IMR-90 (cell line): Measurements from ENCODE around the gene FXYD5. TPM values are rescaled to one million over a fixed set of nuclear protein-coding genes. Genes with fewer than 3 reads are reported as not detected.

Source experiments
- ATAC-seq: fragments of 200-7000 bp; cut with Tn5 transposase; 2 replicates; pipeline ENCODE4 v1.9.1; 2020; ENCODE audit warnings: low read depth, mild to moderate bottlenecking, moderate library complexity
- BruUV-seq: library from RNA; stranded (reverse); fragments of 400-500 nt; replicated peaks from 2 replicates; lab custom pipeline; 2021; lab: Mats Ljungman, UMichigan
- CTCF ChIA-PET: fragments of 300-600 bp; formaldehyde crosslinking; extraction: SDS; loops from one replicate; lab custom pipeline; 2021; ENCODE audit warnings: antibody characterized with exemption; lab: Yijun Ruan, JAX
- POLR2A ChIA-PET: fragments of 300-600 bp; sonication (Branson Sonifier 250); formaldehyde crosslinking; loops from one replicate; lab custom pipeline; 2022; ENCODE audit warnings: antibody characterized with exemption; ENCODE audit not compliant: unreplicated experiment; lab: Charles Lee
- DNase-seq: peaks from one replicate; pipeline ENCODE4 v3.0.0; 2013
- H2AFZ ChIP-seq: replicated peaks from 2 replicates; pipeline ENCODE3; 2013; ENCODE audit warnings: low read length, mild to moderate bottlenecking; ENCODE audit not compliant: poor library complexity
- H2AK5ac ChIP-seq: 2 replicates; pipeline ENCODE4 v1.6.1; 2013; ENCODE audit warnings: low read depth, low read length, inconsistent platforms
- H2AK9ac ChIP-seq: replicated peaks from 2 replicates; pipeline ENCODE3; 2013; ENCODE audit warnings: mild to moderate bottlenecking, low read depth, low read length, moderate library complexity; ENCODE audit not compliant: poor library complexity
- H2BK120ac ChIP-seq: 2 replicates; pipeline ENCODE4 v1.6.1; 2013; ENCODE audit warnings: low read depth, low read length, inconsistent platforms
- H2BK15ac ChIP-seq: 3 replicates; pipeline ENCODE4 v1.6.1; 2013; ENCODE audit warnings: low read depth, low read length, inconsistent platforms
- H2BK20ac ChIP-seq: 2 replicates; pipeline ENCODE4 v1.6.1; 2013; ENCODE audit warnings: low read depth, mild to moderate bottlenecking, inconsistent platforms, low read length, moderate library complexity
- H2BK5ac ChIP-seq: 2 replicates; pipeline ENCODE4 v1.6.1; 2013; ENCODE audit warnings: mild to moderate bottlenecking, low read depth, low read length, inconsistent platforms; ENCODE audit not compliant: poor library complexity, severe bottlenecking
- H3K14ac ChIP-seq: replicated peaks from 2 replicates; pipeline ENCODE4 v1.6.1; 2013; ENCODE audit warnings: low read depth, low read length, inconsistent platforms
- H3K18ac ChIP-seq: 2 replicates; pipeline ENCODE4 v1.6.1; 2013; ENCODE audit warnings: low read depth, low read length, control low read depth
- H3K23ac ChIP-seq: 2 replicates; pipeline ENCODE4 v1.6.1; 2013; ENCODE audit warnings: low read depth, low read length, inconsistent platforms
- H3K27ac ChIP-seq: 2 replicates; pipeline ENCODE4 v1.5.1; 2013; ENCODE audit warnings: mild to moderate bottlenecking, control low read depth, low read length; ENCODE audit not compliant: insufficient read depth
- H3K27me3 ChIP-seq: 2 replicates; pipeline ENCODE4 v1.6.1; 2013; ENCODE audit warnings: low read length; ENCODE audit not compliant: control insufficient read depth, insufficient read depth
- H3K36me3 ChIP-seq: 2 replicates; pipeline ENCODE4 v1.6.1; 2013; ENCODE audit warnings: low read length, mixed read lengths; ENCODE audit not compliant: control insufficient read depth, insufficient read depth
- H3K4ac ChIP-seq: 2 replicates; pipeline ENCODE4 v1.6.1; 2013; ENCODE audit warnings: low read depth, low read length, inconsistent platforms
- H3K4me1 ChIP-seq: 2 replicates; pipeline ENCODE4 v1.6.1; 2013; ENCODE audit warnings: low read length, mixed read lengths; ENCODE audit not compliant: control insufficient read depth, insufficient read depth
- H3K4me2 ChIP-seq: 2 replicates; pipeline ENCODE4 v1.6.1; 2013; ENCODE audit warnings: low read depth, mild to moderate bottlenecking, control low read depth, low read length, moderate library complexity
- H3K4me3 ChIP-seq: 2 replicates; pipeline ENCODE4 v1.5.1; 2013; ENCODE audit warnings: low read depth, mild to moderate bottlenecking, control low read depth, low read length, moderate library complexity; ENCODE audit not compliant: insufficient read depth
- H3K56ac ChIP-seq: 2 replicates; pipeline ENCODE4 v1.6.1; 2013; ENCODE audit warnings: low read length, inconsistent platforms; ENCODE audit not compliant: insufficient read depth; ENCODE audit errors: extremely low read depth
- H3K79me1 ChIP-seq, 2 experiments: 2 replicates each; pipeline ENCODE4 v1.6.1; 2013; ENCODE audit warnings: low read length in 2 of 2, inconsistent platforms in 1 of 2, low read depth in 1 of 2
- H3K9ac ChIP-seq: 2 replicates; pipeline ENCODE4 v1.6.1; 2013; ENCODE audit warnings: low read depth, low read length, control low read depth
- H3K9me1 ChIP-seq: 2 replicates; pipeline ENCODE4 v1.6.1; 2013; ENCODE audit warnings: low read length, inconsistent platforms; ENCODE audit not compliant: insufficient read depth
- H3K9me3 ChIP-seq: 2 replicates; pipeline ENCODE4 v1.6.1; 2013; ENCODE audit warnings: low read length; ENCODE audit not compliant: control insufficient read depth, insufficient read depth
- H4K20me1 ChIP-seq: 2 replicates; pipeline ENCODE4 v1.6.1; 2013; ENCODE audit warnings: low read length, inconsistent platforms; ENCODE audit not compliant: insufficient read depth
- H4K5ac ChIP-seq: 2 replicates; pipeline ENCODE4 v1.6.1; 2013; ENCODE audit warnings: mild to moderate bottlenecking, low read depth, low read length, control low read depth
- H4K8ac ChIP-seq, 2 experiments: 2 replicates each; pipeline ENCODE4 v1.6.1; 2013; ENCODE audit warnings: low read depth in 2 of 2, low read length in 2 of 2, control low read depth in 1 of 2, inconsistent platforms in 1 of 2
- H4K91ac ChIP-seq: 2 replicates; pipeline ENCODE4 v1.6.1; 2013; ENCODE audit warnings: low read depth, low read length, inconsistent platforms; ENCODE audit not compliant: insufficient read depth
- BHLHE40 ChIP-seq: fragments of 150-350 bp; IDR thresholded peaks from 2 replicates; pipeline ENCODE4 v1.6.1; 2016; ENCODE audit warnings: mild to moderate bottlenecking, low read depth, low read length
- CEBPB ChIP-seq: IDR thresholded peaks from 2 replicates; pipeline ENCODE4 v1.6.1; 2012; ENCODE audit warnings: low read depth, low read length, improper control_type of control experiment
- CHD1 ChIP-seq: IDR thresholded peaks from 2 replicates; pipeline ENCODE4 v1.6.1; 2012; ENCODE audit warnings: low read depth, low read length, improper control_type of control experiment
- CTCF ChIP-seq: conservative IDR thresholded peaks from 2 replicates; pipeline ENCODE4 v1.5.1; 2012; ENCODE audit warnings: mild to moderate bottlenecking, low read depth, low read length, improper control_type of control experiment
- FOS ChIP-seq: fragments of 150-350 bp; IDR thresholded peaks from 2 replicates; pipeline ENCODE4 v1.6.1; 2016; ENCODE audit warnings: low read depth, low read length
- MAZ ChIP-seq: IDR thresholded peaks from 2 replicates; pipeline ENCODE4 v1.6.1; 2012; ENCODE audit warnings: low read depth, mild to moderate bottlenecking, low read length, improper control_type of control experiment, moderate library complexity, borderline replicate concordance
- NFE2L2 ChIP-seq: fragments of 150-350 bp; IDR thresholded peaks from 2 replicates; pipeline ENCODE4 v1.6.1; 2016; ENCODE audit warnings: low read depth, mild to moderate bottlenecking, low read length
- POLR2A ChIP-seq: IDR thresholded peaks from 2 replicates; pipeline ENCODE4 v1.6.1; 2012; ENCODE audit warnings: mild to moderate bottlenecking, low read depth, low read length
- RAD21 ChIP-seq: IDR thresholded peaks from 2 replicates; pipeline ENCODE4 v1.6.1; 2012; ENCODE audit warnings: low read length, improper control_type of control experiment
- RFX5 ChIP-seq: IDR thresholded peaks from 2 replicates; pipeline ENCODE4 v1.8.0; 2012; ENCODE audit warnings: low read depth, mild to moderate bottlenecking, low read length, moderate library complexity
- SMC3 ChIP-seq: fragments of 150-350 bp; IDR thresholded peaks from 2 replicates; pipeline ENCODE4 v1.6.1; 2016; ENCODE audit warnings: low read depth, mild to moderate bottlenecking, antibody characterized with exemption, low read length, moderate library complexity
- WGBS, 2 experiments: methylation state at CpG; one replicate each; pipeline versions ENCODE4 v1.1.5 to v1.1.7; 2013; ENCODE audit warnings: missing lambda C conversion rate in 2 of 2; ENCODE audit not compliant: insufficient read length in 1 of 2; ENCODE audit errors: extremely low coverage in 2 of 2; 5-methylcytosine and 5-hydroxymethylcytosine counted together
- dilution Hi-C: fragments of 300-500 bp; cut with HindIII; formaldehyde crosslinking; loops from one replicate; pipeline ENCODE4 v1.14.3; 2018; ENCODE audit warnings: low sequenced_read_pairs; ENCODE audit not compliant: unreplicated experiment
- in situ Hi-C: fragments of 300-500 bp; cut with MboI; formaldehyde crosslinking; loops from 3 replicates; pipeline ENCODE4 v1.14.3; 2019; ENCODE audit warnings: low sequenced_read_pairs, inconsistent platforms, mixed read lengths
- intact Hi-C: fragments of 100-400 bp; cut with micrococcal nuclease; formaldehyde crosslinking; loops from 2 replicates; pipeline ENCODE4 v1.10.0; 2022
- polyA plus RNA-seq, 3 experiments: library from polyadenylated mRNA; depleted of rRNA; stranded (reverse); fragments of >200 nt; gene quantifications; 2 replicates each; pipeline ENCODE4 v1.2.3, GENCODE V29; 2012; ENCODE audit warnings: low replicate concordance in 1 of 3
- total RNA-seq: library from RNA; depleted of rRNA; stranded (reverse); fragments of >200 nt; gene quantifications from 2 replicates; pipeline ENCODE4 v1.2.3, GENCODE V29; 2012
- TF ChIP-seq, protein P1 (sequence below): fragments of 150-350 bp; IDR thresholded peaks from 2 replicates; pipeline ENCODE4 v1.6.1; 2017; ENCODE audit warnings: mild to moderate bottlenecking, antibody characterized with exemption, low read length, low read depth
- TF ChIP-seq, protein P2 (sequence below): fragments of 150-350 bp; IDR thresholded peaks from 2 replicates; pipeline ENCODE4 v1.6.1; 2016; ENCODE audit warnings: low read depth, mild to moderate bottlenecking, low read length, moderate library complexity, borderline replicate concordance

The FXYD5 gene
- total and polyA plus RNA-seq, 2 of the 4 experiments (the other 2 are of a cell fraction) = 53.6 to 245 TPM

GRCh38 chr19:35140962-35141836, 13.3 kb upstream of the FXYD5 start:
- Histone ChIP-seq H3K14ac (no peak overlapping the region), H4K91ac (no peak overlapping the region), H3K9ac (no peak overlapping the region), H4K20me1 (no peaks in the 10 kb centered on the region), H3K56ac (no peak overlapping the region), H2BK15ac (no peak overlapping the region), H2BK5ac (no peak overlapping the region), H2AK5ac (no peak overlapping the region), H2BK20ac (no peak overlapping the region), H2BK120ac (no peak overlapping the region), H3K27ac (no peak overlapping the region), H3K9me1 (peaks cover 3% of the 10 kb centered on the region; the same call in 1 of the 2 replicates), H2AFZ (peak overlapping the region; percentile 84), H3K9me3 (no peaks in the 10 kb centered on the region), H3K36me3 (no peaks in the 10 kb centered on the region), H3K27me3 (peaks cover 33% of the 10 kb centered on the region), H3K4me3 (no peak overlapping the region), H3K18ac (no peak overlapping the region), H3K23ac (no peak overlapping the region), H3K4me1 (peaks cover 18% of the 10 kb centered on the region), H4K8ac (no peak overlapping the region), H2AK9ac (peak overlapping the region; percentile 65), H3K4ac (no peak overlapping the region), H3K79me1 (no peaks in the 10 kb centered on the region), H3K4me2 (peak overlapping the region; percentile 66), H4K5ac (no peak overlapping the region)
- ChIA-PET POLR2A (no interaction called here), CTCF (interaction anchor here (0.6 to 2.1 kb wide), 6 partner anchors 9 to 148 kb away, joined by 3 to 10 read pairs (median 4); no protein-coding TSS in a partner anchor)
- DNase-seq (peak; percentile 86), ATAC-seq (peak; percentile 87)
- dilution Hi-C loops (no loop called here), in situ Hi-C loops (no loop called here), intact Hi-C loops (loop anchor here (5.0 kb wide), 1 partner anchor 126 kb away; the partner anchor contains the start of gene USF2)
- no TSS peak for BruUV-seq
- TF ChIP-seq SMC3 (peak; percentile 34; the same call in 1 of the 2 replicates), RFX5 (no peak), RAD21 (peak; percentile 46), CEBPB (no peak), BHLHE40 (no peak), CTCF (peak; percentile 55), CHD1 (no peak), MAZ (peak; percentile 44; the same call in 1 of the 2 replicates), POLR2A (no peak), FOS (no peak), NFE2L2 (no peak)
- TF ChIP-seq, protein P1, sequence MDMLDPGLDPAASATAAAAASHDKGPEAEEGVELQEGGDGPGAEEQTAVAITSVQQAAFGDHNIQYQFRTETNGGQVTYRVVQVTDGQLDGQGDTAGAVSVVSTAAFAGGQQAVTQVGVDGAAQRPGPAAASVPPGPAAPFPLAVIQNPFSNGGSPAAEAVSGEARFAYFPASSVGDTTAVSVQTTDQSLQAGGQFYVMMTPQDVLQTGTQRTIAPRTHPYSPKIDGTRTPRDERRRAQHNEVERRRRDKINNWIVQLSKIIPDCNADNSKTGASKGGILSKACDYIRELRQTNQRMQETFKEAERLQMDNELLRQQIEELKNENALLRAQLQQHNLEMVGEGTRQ = no peak
- TF ChIP-seq, protein P2, sequence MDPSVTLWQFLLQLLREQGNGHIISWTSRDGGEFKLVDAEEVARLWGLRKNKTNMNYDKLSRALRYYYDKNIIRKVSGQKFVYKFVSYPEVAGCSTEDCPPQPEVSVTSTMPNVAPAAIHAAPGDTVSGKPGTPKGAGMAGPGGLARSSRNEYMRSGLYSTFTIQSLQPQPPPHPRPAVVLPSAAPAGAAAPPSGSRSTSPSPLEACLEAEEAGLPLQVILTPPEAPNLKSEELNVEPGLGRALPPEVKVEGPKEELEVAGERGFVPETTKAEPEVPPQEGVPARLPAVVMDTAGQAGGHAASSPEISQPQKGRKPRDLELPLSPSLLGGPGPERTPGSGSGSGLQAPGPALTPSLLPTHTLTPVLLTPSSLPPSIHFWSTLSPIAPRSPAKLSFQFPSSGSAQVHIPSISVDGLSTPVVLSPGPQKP = no peak
- 3% methylated on average over 6 of the region's 48 CpGs; no CpG with 5 or more reads in 1 of the 2 experiments for WGBS, 2 experiments
